ENCODE measurements around the gene AMACR.
A peak's percentile ranks its signal among the peaks of the same experiment; 100 is the strongest.

AMACR gene

DNA sequence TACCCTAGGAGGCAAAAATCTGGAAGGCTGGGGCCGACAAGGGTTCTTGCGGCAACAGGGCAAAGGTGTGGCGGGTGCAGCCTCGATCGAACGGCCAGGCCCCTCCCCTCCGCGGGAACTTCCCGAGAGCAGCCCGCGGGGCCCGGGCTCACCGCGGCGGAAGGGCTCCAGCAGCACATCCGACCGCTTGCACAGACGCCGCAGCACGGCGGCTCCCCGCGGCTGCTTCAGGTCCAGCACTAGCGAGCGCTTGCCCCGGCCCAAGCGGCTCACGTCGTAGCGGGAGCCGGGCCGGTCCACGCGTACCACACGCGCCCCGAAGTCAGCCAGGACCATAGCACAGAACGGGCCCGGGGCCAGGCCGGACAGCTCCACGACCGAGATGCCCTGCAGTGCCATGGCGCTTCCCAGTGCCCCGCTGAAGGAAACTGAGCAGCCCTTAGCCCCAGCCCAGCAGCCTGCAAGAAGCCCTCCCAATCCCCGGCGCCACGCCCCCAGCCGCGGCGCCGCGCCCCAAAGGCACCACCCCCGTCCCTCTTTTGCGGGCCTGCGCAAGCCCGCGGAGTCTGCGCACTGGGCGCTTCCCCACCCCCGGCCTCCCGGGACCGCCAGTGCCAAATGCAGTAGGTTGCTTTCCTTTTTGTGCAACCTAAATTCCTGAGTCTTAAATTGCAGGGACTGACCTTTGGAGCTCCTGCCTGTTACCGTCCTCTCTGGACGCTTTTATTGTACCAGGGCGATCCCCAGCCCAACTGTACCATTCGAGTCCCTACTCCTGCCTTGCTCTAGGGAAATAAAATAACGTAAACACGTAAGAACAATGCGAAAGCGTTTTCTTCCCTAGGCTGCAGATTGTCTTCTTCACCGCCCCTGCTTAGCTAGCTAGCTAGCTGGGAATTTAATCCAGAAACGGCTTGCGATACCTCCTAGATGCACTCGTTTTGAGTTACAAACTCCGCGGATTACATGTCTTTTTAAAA lies at the start of gene AMACR:
TSS of gene AMACR (minus strand) at position 430 of the 980 bp plus-strand sequence. CDS start at position 399, 31 bp downstream.
- peak within 1 kb of the TSS; percentile 68 for H3K4me3 ChIP-seq (ENCODE audit: low read depth, low read length)
- peak; percentile 89 for DNase-seq (ENCODE audit: low read depth)

DNA sequence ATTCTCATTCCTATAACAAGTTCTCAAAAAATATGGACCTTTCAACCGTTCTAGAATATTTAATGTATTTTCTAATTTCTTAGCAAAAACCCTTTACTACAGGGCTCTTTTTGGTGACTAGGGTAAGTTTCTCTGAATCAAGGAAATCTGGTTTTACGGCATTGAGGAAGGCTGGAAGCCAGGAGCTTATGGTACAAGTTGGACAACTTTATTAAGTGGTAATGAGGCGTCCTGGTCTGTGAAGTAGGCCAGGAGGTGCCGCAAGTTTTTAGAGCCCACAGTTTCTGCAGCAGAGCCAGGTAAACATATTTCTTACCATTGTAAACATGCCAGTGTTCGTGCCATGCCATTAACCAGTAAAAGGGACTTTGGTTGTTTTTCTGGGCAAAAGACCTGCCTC lies 49.7 kb upstream of the AMACR start:
- DNase-seq (ENCODE audit: low read depth): no peak

GRCh38 chr5:34057118-34057517 lies 49.3 kb upstream of the AMACR start:
- no peak overlapping the region for H3K4me3 ChIP-seq (ENCODE audit: low read depth, low read length)
- DNase-seq (ENCODE audit: low read depth): no peak

More for the DNA sequence above, 49.7 kb upstream of the AMACR start:
- no peak overlapping the region for H3K4me3 ChIP-seq (ENCODE audit: low read depth, low read length)

- H3K4me3 ChIP-seq (ENCODE audit: low read depth, low read length): no peak overlapping the region
- DNase-seq (ENCODE audit: low read depth): no peak
These were observed 47.8 kb upstream of the AMACR start for GRCh38 chr5:34055667-34056066.

GRCh38 chr5:34054400-34054729 lies 46.5 kb upstream of the AMACR start:
- DNase-seq (ENCODE audit: low read depth): no peak
- H3K4me3 ChIP-seq (ENCODE audit: low read depth, low read length): no peak overlapping the region

DNA sequence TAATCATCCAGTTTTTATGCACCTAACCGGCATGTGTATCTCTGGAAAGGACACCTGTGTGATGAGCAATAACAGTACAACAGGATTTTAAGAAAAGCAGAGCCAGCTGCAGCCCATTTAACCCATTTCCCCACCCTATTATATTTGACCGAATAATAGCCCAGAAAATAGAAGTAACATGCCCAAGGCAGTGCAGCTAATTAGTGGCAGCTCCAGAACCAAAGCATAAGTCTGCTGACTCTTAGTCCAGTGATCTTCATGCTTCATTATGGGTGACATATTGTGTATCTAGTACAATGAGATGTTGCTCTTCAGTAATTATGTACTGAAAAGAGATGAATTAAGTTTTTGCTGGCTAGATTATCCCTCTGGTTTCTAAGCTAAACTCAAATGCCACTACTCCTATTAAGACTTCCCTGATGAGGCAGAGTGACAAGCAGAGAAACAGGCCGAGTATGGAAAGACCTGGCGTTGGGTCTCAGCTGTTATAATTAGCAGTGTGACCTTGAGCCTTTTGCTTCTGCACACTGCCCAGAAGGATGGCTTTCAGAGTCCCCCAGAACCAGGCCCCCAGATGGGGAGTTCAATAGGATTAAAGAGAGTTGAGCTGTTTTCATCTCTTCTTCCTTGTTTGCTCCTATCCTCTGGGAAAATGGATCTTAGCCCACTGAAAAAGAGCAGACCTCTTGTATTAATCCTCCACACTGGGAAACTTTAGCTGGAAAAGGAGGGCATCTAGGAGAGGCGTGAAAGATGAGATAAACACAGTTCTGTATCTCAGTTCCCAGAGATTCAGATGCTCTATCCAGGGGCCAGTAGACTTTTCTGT lies 45.9 kb upstream of the AMACR start:
- H3K4me3 ChIP-seq (ENCODE audit: low read depth, low read length): no peak overlapping the region
- DNase-seq (ENCODE audit: low read depth): no peak

DNA sequence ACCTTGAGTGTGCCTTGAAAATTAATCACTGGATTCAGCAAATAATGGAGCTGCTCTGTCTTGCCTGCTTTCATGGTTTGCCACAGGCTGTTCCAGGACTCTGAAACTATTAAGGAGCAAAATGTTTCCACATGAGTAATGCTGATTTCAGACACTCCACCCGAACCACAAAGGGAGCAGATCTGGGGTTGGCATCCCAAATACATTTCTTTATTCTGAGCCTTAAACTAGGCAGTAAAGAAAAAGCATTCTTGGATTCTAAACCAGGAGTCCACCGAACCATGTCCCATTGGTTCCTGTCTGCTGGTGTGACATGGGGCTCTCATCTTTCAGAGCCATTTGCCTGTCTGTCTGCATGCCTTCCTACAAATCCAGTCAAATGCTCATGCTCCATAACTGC lies 45.3 kb upstream of the AMACR start:
- DNase-seq (ENCODE audit: low read depth): peak; percentile 57
- no peak overlapping the region for H3K4me3 ChIP-seq (ENCODE audit: low read depth, low read length)

DNA sequence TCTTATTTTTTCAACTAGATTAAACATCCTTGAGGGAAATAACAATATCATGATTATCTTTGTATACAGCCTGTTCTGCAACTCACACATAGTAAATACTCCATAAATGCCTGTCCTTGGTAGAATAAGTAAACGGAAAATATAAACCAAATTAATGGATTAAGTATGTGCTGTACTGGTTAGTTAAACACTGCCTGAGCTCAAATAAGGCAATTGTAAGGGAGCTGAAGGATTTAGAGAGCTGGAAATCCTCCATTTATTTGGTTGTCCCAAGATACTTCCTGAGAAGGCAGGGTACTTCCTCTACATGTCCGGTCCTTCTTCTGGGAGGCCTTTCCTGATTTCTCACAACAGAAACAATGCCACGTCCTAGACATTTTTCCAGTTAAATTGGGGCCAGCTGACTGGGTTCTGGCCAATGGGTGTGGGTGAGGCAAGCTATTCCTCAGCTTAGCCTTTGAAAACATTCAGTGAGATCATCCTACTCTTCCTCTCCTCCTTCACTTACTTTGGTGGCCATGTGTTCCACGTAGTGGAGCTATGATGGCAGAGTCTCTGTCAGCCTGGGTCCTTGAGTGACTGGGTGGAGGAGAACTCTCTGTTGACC lies 43.6 kb upstream of the AMACR start:
- DNase-seq (ENCODE audit: low read depth): no peak
- no peak overlapping the region for H3K4me3 ChIP-seq (ENCODE audit: low read depth, low read length)

DNA sequence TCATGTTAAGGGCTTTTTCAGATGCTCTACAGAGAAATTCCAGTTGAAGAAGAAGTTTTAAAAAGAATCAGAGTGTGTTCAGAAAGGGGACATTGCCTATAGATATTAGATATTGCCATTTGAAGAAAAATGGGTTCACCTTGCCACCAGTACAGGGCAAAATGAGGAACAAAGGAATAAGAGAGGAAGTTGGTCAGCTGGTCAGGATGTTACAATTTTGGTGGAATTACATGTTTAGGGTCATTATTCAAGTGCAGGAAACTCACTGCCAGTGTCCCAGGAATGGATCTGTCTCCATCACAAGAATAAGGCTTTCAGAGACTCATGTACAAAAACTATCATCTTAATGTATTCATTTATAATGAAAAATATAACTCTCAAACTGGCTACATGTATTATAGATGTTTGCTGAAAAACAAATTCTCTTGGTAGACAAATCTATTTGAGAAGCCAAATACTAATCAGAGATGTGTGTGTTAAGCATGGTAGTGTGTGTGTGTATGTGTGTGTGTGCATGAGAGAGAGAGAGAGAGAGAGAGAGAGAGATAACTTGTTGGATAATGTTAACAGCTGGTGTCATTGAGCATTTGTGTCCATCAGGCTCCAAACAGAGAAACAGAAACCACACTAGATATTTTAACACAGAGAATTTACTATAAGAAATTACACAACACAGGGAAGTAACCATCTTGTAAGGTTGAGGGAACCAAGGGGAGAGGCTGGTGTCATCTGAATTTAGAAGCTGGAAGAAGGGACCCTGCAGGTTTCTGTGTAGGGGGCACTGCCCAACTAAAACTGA lies 40.1 kb upstream of the AMACR start:
- no peak overlapping the region for H3K4me3 ChIP-seq (ENCODE audit: low read depth, low read length)
- DNase-seq (ENCODE audit: low read depth): no peak

DNA sequence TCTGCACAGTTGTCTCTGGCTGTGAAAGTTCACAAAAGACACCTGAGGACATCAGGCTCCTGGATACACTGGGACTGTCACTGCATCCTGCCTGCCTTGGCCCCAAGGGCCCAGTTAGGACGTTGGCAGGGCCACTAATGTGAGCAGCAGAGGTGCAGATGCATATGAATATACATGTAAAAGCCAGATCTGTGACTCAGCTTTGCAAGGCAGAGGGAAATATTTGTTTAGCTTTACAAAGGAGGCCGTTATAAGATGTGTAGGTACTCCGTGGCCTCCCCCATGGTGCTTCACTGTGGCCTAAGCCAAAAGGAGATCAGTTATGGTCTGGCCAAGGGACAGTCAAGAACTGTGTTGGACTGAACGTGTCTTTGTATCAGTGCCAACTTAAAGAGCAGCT lies 39.3 kb upstream of the AMACR start:
- DNase-seq (ENCODE audit: low read depth): no peak
- no peak overlapping the region for H3K4me3 ChIP-seq (ENCODE audit: low read depth, low read length)

DNA sequence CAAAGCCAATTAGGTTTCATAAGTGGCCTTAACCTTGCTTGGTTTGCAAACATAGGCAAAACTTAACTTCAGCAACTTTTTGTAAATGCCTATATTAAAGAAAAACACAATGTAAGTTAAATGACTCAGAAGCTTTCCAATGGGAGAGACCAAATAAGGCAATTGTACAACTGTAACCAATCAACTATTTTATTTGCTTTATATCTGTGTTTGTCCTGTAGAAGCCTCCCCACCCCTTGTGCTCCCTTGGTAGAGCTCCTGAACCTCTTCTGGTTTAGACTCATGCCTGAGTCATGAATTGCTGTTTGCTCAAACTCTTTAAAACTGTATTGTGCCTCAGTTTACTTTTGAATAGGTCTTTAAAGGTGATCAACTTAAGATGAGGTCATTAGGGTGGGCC lies 38.1 kb upstream of the AMACR start:
- DNase-seq (ENCODE audit: low read depth): peak; percentile 49
- no peak overlapping the region for H3K4me3 ChIP-seq (ENCODE audit: low read depth, low read length)

GRCh38 chr5:34045023-34045422 lies 37.2 kb upstream of the AMACR start:
- H3K4me3 ChIP-seq (ENCODE audit: low read depth, low read length): no peak overlapping the region
- no peak for DNase-seq (ENCODE audit: low read depth)

DNA sequence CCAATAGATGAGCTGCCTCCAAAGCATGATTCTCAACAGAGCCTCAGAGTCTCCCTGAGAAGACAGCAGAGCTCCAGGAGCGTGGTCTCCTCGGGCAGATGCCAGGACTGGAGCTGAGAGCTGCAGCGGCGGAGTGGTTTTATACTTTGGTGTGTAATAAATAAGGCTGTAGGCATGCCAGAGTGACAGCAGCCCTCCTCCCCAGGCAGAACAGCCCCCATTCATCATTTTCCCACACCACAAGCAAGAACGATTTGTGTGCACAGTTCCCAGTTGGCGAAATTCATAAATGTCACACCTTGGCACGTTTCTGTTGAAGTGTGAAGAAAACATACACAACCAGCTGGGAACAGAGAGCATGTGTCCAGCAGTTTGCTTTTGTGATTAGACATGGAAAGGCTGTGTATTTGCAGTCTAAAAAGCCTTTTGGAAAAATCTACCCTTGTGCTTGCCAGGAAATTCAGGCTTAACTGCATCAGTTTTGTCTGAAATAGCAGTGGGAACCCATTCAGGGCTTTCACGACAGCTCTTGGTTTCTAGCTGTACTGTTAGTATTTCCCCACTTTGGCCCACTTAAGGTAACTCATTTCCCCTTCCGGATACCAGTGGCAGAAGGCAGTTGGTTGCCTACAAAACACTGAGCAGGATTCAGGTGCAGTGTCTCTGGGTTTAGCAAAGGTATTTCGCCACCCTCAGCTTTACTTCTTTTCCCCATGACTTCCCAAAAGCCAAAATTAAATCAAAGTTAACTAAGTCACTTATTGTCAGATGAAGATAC lies 35.4 kb upstream of the AMACR start, which contains the start of gene C1QTNF3:
TSS of gene C1QTNF3 (minus strand) at position 115 of the 778 bp plus-strand sequence. CDS start at position 27, 88 bp downstream.
- DNase-seq (ENCODE audit: low read depth): no peak
- no peak within 1 kb of the TSS for H3K4me3 ChIP-seq (ENCODE audit: low read depth, low read length)

GRCh38 chr5:34042321-34042720 lies 34.5 kb upstream of the AMACR start:
- no peak overlapping the region for H3K4me3 ChIP-seq (ENCODE audit: low read depth, low read length)
- no peak for DNase-seq (ENCODE audit: low read depth)

DNA sequence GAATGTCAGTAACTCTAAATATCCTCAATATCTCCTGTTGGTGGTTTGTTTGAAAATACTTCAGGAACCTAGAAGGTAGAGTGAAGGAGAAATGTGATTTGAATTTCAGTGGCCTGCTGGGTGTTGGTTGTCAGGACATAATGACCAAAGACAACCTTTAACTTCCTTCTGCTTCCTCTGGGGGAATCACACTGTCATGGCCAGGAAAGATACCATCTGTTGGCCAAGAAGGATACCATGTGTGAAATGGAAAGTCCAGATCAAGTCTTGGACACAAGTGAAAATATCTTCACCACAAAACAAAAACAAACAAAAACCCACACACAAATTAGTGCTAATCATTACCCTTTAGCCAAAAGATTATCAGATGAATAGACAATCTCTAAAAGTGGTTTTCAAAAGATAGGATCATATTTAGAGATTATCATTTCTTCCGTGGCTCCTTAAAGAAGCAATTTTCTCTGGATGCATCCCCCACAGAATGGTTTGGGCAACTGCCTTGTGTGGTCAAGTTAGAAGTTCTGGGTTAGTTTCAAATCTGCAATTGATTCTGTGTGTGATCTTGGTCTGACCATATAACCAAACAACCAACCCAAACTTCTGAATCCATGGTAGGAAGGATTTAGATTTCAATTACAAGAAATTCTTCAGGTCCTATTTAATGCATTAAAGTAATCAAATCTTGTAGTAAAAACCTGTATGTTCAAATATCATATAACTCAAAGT lies 33.6 kb upstream of the AMACR start:
- H3K4me3 ChIP-seq (ENCODE audit: low read depth, low read length): no peak overlapping the region
- no peak for DNase-seq (ENCODE audit: low read depth)

- DNase-seq (ENCODE audit: low read depth): no peak
These were observed 32.6 kb upstream of the AMACR start for GRCh38 chr5:34040472-34040871.

GRCh38 chr5:34039398-34040157 lies 31.7 kb upstream of the AMACR start:
- DNase-seq (ENCODE audit: low read depth): no peak
- no peak overlapping the region for H3K4me3 ChIP-seq (ENCODE audit: low read depth, low read length)

More at GRCh38 chr5:34040472-34040871, 32.6 kb upstream of the AMACR start:
- H3K4me3 ChIP-seq (ENCODE audit: low read depth, low read length): no peak overlapping the region
